NCI-H82 treated with DMSO at 0.1 percent for 48 hours (cell line): ENCODE results near the gene IL1R1.
"Not testable (repeated sequence)": the region's sequence is repeated elsewhere in the genome, so short reads cannot be mapped to it uniquely, and the experiment has no call there.

Experiments
- DNase-seq: peaks from one replicate; lab custom pipeline; 2025; ENCODE audit not compliant: unreplicated experiment; lab: John Stamatoyannopoulos, UW

The IL1R1 gene, protein sequence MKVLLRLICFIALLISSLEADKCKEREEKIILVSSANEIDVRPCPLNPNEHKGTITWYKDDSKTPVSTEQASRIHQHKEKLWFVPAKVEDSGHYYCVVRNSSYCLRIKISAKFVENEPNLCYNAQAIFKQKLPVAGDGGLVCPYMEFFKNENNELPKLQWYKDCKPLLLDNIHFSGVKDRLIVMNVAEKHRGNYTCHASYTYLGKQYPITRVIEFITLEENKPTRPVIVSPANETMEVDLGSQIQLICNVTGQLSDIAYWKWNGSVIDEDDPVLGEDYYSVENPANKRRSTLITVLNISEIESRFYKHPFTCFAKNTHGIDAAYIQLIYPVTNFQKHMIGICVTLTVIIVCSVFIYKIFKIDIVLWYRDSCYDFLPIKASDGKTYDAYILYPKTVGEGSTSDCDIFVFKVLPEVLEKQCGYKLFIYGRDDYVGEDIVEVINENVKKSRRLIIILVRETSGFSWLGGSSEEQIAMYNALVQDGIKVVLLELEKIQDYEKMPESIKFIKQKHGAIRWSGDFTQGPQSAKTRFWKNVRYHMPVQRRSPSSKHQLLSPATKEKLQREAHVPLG

GRCh38 chr2:102141970-102142828 lies at the start of gene IL1R1:
TSS of gene IL1R1 (plus strand) at chr2:102142746. CDS start at chr2:102157725, 14,979 bp downstream.
- DNase-seq, result no peak

GRCh38 chr2:102093662-102094061 lies 48.9 kb upstream of the IL1R1 start:
- no peak for DNase-seq

- no peak for DNase-seq
These were observed 47.6 kb upstream of the IL1R1 start for GRCh38 chr2:102094917-102095316.

DNA sequence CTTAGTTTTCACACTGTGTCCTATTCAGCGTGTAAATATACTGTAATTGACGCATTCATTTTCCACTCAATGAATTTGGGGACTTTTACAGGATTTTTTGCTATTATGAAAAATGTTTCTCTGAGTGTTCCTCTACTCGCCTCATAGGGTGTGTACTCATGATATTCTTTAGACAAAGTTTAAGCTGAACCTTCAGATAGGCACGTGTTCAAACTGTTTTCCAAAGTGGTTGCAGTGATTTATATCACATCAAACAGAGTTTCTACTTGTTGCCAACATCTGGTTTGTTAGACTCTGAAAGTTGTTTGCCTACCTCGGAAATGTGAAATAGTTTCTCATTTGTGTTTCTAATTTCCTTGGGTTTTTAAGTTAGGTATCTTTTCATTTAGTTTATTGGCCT lies 46.4 kb upstream of the IL1R1 start:
- DNase-seq, result no peak

- no peak for DNase-seq
These were observed 43.8 kb upstream of the IL1R1 start for GRCh38 chr2:102098756-102099155.

- DNase-seq, result no peak
These were observed 42.8 kb upstream of the IL1R1 start for GRCh38 chr2:102099536-102100298.

- DNase-seq, result no peak
These were observed 42.0 kb upstream of the IL1R1 start for GRCh38 chr2:102100371-102101096.

- no peak for DNase-seq
These were observed 41.3 kb upstream of the IL1R1 start for GRCh38 chr2:102101097-102101848.

DNA sequence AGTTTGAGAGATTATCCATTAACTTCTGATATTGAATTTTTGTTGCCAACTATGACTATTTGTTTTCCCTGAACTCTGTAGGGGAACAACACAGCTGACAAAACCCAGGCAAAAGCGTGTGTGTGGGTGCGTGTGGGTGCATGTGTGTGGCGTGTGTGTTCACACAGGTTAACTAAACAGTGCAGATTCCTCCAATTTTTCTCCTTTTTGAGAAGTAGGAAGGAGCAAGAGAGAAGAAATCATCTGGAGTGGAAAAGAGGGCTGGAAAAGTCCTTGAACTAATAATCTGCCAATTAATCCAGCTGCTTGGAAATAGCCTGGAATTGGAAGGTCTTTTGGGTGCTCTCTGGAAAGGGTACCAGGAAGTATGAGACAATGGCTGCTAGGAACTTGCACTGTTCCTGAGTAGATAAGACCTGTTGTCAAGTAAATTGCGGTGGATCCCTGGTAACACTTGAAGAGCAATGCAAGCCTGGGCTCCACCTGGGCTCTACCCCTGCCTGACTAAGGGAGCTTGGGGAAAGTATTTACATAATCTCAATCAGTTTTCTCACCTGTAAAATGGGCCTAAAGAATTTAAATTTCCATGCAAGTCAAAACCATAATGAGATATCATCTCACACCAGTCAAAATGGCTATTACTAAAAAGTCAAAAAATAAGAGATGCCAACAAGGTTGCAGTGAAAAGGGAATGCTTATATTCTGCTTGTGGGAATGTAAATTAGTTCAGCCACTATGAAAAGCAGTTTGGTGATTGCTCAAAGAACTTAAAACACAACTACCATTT lies 40.5 kb upstream of the IL1R1 start:
- DNase-seq, result no peak

DNA sequence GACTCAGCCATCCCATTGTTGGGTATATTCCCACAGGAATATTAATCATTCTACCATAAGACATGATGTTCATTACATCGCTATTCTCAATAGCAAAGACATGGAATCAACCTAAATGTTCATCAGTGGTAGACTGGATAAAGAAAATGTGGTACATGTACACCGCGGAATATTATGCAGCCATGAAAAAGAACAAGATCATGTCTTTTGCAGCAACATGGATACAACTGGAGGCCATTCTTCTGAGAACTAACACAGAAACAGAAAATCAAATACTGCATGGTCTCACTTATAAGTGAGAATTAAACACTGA lies 40.0 kb upstream of the IL1R1 start:
- DNase-seq, result not testable (repeated sequence)

GRCh38 chr2:102103284-102103683 lies 39.3 kb upstream of the IL1R1 start:
- DNase-seq, result no peak

GRCh38 chr2:102103992-102104871 lies 38.3 kb upstream of the IL1R1 start:
- no peak for DNase-seq

DNA sequence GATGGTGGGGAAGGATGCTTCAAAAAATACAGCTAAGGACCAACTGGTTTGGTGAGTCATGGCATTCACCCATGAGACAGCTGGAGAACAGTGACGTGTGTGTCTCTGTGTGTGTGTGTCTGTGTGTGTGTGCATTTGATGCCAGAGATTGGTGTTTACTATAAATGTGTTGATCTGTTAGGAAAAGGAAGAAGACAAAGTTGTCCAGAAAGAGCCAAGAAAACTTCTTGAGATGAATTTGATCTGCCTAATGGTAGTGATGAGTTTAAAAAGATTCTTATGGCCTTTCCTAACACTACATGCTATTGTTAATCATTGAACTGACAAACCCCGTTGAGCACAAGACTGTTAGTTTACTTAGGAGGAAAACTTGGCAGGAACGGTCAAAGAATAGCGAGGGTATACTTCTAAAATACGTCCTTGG lies 36.4 kb upstream of the IL1R1 start:
- DNase-seq, result no peak

GRCh38 chr2:102106813-102107740 lies 35.5 kb upstream of the IL1R1 start:
- not testable (repeated sequence) for DNase-seq

DNA sequence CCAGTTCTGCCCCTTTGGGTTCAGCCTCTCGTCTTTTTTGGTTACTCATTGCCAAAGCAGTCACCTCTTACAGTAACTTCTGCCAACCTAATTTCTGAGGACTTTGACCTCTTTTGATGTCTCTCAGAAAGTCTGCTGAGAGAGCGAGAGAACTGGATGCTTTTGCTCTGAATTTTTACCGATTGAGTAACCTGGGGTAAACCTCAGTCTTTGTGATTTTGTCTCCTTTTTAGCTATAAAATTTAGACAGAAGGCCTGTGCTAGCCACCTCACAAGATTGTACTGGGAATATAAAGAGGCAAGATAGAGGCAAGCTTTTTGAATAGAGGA lies 34.8 kb upstream of the IL1R1 start:
- DNase-seq, result no peak

- DNase-seq, result no peak
These were observed 33.5 kb upstream of the IL1R1 start for GRCh38 chr2:102109016-102109415.

DNA sequence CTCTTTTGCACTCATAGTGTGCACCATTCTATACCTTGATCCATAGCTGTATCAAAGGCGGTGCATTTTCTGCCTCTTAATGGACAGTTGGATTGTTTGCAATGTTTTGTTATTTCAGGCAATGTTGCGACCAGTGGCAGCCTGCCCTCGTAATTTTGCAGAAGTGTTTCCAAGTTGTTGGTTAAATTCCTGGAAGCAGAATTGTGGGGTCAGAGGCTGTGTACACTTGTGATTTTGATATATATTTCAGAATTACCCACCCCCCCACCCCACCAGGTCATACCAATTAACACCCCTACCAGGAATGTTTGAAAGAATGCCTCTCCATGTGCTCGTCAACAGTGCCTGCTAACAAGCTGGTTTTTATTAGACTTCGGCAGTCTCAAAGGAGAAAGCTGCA lies 32.4 kb upstream of the IL1R1 start:
- no peak for DNase-seq
